ENCODE data around the gene NDRG4.
A peak's percentile ranks its signal among the peaks of the same experiment; 100 is the strongest.

The NDRG4 gene

DNA sequence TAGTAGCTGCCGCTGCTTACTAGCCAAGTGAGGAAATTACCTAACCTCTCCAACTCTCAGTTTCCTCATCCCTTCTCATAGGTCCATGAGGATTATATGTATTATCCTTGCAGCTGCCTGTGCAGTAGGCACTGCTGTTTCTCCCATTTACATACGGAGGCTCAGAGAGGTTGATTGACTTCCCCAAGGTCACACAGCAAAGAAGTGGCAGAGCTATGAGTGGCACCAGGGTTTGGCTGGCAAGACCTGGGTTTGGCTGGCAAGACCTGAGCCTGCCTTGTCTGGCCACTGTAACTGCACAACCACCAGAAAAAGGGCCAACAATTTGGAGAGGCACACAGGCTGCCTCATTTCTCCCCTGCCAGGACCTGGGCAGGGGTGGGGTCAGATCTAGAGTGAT lies 2.5 kb upstream of the NDRG4 start:
- no peak for DNase-seq

DNA sequence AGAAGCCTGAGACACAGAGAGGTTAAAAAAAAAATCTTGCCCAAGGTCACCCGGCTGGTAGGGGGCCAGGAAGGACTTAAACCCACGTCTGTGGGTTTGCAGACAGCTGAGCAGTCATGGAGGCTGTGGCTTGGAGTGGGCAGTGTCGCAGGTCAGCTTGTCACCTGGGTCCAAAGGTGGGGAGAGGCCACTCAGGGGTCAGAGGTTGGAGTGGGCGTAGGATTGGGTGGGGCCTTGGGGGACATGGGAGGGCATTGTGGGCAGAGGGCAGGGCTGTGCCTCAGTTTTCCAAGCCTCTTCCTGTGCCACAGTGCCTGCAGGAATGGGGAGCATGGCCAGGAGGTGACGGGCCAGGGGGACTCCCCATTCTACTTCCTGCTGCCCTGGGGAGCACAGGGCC lies 2.0 kb upstream of the NDRG4 start:
- no peak for DNase-seq

DNA sequence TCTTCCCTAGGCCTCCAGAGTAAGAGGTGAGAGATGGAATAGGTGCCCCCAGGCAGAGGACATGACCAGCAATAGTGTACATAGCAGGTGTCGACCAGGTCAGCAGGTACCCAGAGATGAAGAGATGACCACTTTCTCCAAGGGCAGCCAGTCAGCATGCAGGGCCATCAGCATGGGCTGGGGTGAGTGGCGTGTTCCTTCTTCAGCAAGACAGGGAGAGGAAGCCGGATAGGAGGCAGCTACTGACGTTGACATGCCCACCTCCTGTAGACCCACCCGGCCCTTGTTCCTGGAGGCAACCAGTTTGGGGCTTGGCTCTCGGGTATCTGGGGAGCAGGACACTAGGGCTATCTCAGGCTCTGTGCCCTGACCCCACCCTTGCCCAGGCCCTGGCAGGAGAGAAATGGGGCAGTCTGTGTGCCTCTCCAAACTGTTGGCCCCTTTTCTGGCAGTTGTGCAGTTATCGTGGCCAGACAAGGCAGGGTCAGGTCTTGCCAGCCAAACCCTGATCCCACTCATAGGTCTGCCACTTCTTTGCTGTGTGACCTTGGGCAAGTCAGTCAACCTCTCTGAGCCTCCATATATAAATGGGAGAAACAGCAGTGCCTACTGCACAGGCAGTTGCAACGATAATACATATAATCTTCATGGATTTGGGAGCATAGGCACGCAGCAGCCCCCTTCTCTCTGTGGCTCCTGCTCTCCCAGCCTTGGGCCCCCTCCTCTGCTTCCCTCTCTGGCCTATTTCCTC lies 1.4 kb upstream of the NDRG4 start:
- no peak for DNase-seq

DNA sequence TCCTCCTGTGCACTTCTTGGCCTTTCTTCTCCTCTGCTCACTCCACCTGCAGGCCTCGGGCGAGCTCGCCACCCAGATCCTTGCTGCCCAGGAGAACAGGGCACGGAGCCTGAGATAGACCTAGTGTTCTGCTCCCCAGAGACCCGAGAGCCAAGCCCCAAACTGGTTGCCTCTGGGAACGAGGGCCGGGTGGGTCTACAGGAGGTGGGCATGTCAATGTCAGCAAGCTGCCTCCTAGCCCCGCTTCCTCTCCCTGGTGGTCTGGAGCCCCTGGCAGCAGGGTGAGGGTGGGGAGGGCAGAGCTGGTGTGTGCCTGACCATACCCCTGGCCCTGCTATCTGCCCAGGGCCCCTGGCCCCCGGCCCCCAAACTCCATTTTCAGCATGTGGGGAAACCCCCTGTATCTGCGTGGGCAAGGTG lies 841 bp upstream of the NDRG4 start:
- DNase-seq, result no peak

DNA sequence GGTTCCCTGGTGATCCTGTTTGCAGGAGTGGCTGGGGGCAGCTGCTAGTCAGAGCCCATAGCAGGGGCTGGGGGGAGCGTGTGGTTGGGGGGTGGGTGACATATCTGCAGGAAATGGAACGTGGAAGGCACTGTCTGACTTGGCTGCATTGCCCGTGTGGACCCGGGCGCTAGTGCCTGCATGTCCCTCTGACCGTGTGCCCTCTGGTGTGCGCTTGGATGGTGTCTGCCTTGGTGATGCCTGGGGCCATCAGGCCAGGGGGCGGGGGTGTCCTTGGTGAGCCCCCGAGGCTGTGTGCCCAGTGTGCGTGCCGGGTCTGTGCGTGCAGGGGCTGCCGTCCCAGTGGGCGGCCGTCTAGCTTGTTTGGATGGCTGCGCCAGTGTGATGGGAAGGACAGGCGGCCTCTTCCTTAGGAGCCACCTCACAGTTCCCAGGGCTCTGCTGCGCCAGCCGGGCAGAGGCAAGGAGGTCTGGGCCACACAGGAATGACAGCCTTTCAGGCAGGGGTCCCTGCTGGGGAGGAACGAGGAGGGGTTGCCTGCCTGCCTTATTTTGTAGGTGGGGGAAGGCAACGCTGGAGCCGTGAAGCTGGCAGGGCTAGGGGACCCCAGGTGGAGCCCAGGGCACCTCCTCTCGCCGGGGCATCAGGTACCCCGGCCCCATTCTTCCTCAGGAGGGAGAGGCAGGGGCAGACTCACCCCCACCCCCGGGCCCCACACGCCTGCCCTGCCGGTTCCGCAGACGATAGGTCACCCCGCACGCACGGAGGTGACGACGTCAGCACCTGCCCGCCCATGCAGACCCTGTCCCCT lies 693 bp downstream of the NDRG4 start:
- no peak for DNase-seq

DNA sequence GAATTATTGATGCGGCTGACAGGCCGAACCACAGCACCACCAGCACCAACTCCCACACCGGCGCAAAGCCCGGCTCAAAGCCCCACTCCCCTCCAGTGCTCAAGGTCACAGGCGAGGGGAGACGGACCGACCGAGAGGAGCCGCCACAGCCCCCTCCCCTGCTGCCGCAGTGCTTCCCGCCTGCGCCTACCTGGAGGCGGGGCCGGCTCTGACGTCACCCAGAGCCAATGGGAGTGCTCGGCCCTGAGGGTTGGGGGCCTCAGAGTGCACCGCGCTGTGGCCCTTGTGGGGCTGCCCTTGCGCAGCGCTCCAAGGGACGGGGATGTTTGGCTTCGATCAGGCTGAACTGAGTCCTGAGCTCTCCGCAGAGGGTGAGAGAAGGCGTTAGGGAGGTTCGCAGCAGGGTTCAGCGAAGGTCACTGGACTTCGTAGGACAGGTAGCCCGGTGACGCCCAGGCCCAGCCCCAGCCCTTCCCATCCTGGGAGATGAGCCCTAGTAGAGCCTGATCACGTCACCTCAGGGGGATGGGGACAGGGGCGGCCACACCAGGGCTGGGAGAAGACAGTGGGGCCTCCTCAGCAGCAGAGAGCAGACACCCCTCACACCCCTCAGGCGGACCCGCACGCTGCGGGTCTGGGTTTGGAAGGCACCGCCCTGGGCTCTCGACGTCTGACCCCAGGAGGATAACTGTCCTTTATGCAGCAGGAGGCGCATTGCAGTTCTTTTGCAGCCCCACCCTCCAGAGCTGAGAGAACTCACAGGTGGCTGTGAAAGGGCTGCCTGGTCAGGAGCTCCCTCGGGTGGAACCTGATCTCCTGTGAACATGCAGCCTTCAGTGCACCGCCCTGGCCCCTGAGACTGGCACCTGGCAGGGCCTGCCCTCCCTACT lies 1.5 kb downstream of the NDRG4 start:
- peak; percentile 42 for DNase-seq

DNA sequence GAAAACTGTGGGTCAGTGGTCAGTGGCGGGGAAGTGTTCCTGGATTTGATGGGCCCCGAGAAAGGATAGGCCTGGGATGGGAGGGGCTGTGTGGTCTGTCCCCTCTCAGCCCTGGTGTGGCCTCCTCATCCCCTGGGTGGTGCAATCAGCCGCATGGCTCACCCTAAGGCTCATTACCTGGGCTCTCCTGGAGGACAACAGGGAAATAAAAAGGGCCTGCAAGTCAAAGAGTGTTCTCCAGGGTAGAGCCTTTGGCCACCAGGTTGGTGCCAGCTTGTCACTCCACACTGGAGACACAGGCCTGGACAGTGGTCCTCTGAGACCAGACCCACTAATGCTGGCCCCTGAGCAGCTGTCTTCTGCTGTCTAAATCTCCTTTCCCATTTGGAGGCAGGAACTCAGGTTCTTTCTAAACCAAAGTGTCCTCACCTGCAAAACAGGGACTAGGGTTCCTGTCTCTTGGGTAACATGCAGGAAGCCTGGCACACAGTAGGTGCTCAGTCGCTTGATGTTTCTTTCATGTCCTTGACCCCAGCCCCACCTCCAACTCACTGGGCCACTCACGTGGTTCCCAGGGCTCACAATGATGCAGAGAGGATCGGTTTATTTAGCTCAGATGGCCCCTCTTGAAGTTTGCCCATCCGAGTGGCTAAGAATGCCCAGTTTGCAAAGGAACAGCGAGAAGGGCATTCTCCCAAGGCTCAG lies 2.4 kb downstream of the NDRG4 start:
- no peak for DNase-seq

DNA sequence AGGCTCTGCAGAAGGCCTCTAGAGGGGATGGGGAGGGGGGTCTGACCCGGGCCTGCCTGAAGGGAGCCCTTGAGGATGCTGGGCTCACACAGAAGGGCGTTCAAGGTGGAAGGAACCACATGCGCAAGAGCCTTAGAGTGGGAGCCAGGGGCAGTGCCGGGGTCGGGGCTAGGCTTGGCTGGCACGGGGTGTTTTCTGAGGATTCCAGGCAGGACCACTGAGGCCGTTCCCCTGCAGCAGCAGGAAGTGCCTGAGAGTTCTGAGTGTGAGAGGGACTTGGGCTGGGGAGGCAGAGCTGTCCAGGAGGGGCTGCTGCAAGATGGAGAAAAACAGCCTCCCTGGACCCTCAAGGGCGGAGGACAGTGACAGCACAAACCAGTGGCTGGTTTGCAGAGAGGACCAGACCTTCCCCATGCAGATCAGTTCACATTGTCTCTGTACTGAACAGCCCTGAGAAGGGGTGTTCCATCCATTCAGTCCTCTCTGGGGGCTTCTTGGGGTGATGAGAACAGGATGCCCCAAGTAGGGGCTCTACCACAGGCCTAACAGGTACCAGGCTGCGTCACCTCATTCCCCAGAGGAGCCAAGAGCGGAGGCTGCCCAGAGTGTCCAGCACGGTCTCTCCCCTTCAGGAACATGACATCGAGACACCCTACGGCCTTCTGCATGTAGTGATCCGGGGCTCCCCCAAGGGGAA lies 3.4 kb downstream of the NDRG4 start:
- no peak for DNase-seq

DNA sequence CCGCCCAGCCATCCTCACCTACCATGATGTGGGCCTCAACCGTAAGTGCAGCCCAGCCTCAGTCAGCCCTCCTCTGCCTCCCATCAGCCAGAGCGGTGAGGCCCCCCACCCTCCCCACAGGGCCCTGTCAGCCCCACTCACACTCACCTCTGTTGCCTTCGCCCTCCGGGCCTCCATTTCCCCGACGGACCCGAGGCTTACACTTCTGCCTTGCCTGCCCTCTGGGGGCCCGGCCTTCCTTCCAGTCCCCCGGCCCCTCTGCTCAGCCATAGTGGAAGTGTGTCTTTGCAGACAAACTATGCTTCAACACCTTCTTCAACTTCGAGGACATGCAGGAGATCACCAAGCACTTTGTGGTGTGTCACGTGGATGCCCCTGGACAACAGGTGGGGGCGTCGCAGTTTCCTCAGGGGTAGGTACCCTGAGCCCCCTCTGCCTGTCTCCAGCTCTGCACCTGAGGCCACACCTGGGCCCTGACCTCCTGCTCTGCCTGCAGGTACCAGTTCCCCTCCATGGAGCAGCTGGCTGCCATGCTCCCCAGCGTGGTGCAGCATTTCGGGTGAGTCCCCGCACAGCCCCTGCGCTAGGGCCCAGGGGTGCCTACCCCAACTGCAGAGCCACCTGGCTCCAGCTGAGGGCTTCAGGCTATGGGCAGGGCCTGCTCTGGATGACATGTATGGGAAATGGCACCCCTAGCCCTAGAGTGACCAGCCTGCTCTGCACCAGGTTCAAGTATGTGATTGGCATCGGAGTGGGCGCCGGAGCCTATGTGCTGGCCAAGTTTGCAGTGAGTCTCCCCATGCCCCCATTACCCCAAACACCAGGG lies 4.1 kb downstream of the NDRG4 start:
- DNase-seq, result no peak

DNA sequence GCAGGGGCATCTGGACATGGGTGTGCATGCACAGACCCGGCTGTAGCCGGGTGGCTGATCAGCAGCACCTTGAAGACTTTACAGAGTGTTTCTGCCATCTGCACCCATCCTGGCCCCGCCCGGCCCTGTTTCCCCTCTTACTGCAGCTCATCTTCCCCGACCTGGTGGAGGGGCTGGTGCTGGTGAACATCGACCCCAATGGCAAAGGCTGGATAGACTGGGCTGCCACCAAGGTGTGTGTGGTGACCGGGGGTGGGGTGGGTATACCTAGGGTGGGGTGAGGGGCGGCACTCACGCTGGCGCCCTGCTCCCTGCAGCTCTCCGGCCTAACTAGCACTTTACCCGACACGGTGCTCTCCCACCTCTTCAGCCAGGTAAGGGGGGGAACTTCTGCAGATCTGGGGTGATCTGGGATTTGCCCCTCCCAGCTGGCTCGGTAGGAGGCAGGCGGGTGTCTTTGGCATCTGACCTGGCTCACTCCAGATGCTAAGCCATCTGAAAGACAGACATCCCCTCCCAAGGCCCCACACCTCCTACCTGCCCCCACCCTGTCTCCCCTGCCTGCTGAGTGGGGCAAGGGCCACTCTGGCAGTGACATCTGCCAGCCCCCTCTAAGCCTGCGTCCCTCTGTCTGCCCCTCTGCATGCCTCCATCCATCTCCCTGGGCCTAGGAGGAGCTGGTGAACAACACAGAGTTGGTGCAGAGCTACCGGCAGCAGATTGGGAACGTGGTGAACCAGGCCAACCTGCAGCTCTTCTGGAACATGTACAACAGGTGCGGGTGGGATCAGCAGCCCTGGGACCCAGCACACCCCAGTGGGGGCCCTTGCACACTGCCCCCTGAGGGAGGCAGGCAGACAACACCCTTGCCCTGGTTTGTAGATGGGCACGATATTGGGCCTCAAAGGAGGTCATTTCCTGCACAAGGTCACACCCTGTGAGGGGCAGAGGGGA lies 6.6 kb downstream of the NDRG4 start:
- DNase-seq, result no peak

DNA sequence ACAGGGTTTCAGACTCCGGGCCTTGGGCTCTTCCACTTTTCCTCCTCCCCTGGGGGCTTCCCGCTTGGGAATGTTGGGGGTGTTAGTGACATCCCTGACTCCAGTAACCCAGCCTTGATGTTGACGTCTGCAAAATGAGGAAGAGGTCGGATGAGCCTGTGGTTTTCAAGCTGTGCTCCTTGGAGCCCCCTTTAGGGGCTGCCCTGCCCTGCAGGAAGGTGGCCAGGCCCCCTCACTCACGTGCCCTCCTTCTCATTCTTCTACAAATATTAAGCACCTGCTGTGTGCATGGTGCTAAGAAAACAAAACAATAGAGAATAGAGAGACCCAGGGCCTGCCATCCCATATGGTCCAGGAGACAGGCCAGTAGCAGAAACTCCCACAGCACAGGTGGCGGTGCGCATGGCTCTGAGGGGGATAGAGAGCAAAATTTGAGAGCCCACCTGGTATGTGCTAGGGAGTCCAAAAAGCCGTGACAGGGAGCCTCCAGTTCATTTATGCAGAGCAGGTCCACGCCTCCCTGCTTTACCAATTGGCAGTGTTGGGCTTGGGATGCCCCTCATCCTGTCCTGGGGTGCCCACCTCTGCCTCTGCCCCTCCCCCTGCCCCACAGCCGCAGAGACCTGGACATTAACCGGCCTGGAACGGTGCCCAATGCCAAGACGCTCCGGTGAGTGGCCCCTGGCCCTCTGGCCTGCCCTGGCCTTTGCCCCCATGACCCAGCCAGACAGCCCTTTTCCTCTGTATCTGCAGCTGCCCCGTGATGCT lies 7.4 kb downstream of the NDRG4 start:
- no peak for DNase-seq

DNA sequence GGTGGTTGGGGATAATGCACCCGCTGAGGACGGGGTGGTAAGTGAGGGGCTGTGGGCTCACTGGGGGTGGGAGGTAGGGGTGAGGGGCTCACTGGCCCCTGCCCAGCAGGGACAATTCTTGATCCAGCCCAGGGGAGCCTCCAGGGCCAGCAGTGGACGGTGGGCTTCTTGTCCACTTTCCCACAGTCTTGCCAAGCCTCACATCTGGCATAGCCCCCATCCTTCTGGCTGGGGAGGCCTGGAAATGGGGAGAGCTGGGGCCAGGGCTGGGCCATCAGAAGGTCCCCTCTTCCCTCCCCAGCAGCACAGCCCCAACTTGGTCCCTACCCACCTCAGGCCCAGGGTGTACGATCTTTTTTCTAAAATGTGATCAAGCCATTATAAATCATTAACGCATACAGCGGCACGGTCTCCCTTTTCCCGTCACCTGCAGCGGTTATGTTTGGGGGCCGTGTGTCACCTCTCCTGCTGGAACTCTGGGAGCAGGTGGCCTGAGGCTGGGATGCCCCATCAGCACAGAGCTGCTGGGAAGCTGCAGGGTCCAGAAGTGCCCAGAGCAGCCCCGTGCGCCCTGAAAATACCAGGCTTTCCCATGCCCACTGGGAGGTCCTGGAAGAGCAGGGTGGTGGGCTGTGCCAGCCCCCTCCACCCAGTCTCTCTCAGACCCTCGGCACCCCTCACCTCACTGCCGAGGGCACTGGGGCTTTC lies 8.2 kb downstream of the NDRG4 start:
- no peak for DNase-seq

DNA sequence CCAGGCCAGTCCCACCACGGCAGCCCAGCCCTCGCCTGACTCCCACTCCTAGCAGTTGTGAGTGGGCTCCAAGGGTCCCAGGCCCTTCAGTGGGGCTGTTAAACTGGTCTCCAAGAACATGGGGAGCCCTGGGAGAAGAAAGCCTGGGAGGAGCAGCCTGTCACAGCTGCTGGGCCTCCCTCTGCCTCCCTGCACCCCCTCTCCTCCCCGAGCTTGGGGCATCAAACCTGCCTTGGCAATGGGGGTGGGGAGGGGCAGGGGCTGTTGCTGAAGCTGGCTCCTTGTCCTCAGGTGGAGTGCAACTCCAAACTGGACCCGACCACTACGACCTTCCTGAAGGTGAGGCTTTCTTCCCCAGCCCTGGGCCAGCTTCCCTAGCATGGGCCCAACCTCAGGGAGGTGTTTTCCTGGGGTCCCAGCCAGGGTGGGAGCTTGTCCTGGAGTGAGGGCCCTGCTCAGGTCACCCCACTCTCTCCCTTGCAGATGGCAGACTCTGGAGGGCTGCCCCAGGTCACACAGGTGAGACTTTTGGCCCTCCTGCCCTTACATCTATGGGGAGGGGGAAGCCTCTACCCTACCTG lies 8.8 kb downstream of the NDRG4 start:
- no peak for DNase-seq

DNA sequence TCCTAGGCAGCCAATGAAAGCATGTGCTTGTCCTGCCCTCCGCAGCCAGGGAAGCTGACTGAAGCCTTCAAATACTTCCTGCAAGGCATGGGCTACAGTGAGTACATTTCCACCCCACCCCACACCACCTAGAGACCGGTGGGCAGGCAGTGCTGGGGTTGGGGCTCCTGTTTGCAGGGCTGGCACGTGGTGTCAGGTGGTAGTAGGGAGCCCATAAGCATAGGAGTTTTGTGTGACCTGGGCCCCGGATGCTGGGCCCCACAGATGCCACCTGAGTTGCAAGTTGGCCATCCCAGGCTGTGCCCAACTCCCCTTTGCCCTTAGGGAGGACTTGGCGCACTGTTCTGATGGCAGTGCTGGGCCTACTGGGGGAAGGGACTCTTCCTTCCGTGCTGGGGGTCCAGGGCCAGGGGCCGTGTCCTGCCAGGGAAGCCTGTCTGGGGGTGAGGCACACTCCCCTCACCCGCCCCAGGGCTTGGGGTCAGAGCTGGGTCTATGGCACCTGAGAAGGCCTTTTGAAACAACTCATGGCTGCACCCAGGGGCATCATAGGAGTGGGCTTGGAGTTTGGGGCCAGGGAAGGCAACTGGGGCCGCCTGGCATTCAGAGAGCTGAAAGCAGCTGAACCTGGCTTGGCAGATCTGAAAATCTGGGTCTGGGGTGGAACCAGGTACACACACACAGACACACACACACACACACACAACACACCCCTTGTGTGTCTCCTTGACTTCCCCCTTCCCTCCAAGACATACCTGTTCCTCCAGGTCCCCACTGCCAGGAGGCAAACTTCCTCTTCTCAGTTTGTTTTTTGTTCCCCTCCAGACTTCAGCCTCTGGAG lies 9.5 kb downstream of the NDRG4 start:
- DNase-seq, result no peak

DNA sequence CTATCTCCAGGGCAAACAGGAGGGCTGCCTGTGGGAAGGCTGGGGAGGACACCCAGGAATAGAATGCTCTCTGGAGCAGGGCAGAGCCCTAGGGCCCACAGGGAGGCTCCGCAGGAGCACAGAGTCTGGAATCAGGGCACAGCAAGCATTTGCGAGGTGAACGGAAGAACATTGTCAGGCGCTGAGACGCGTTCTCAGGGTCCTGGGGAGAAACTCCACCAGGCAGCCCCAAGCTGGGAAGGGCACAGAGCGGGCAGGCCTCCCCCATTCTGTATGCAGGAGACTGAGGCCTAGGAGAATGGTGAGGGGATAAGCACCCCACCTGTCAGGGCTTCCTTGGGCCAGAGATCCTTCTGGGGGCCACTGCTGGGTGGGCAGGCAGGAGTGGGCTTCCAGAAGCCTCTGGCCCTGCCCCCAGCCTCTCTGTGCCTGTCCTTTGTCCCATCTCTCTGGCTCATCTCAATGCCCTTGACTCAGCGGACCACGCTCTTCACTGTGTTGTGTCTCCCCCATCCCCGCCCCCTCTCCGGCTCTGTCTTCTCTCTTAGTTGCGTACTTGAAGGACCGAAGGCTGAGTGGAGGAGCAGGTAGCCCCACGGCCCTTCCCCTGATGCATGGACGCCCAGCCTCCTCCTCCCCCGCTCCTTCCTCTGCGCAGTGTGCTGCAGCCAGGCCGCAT lies 10.3 kb downstream of the NDRG4 start:
- DNase-seq, result no peak
